PC-9 (cell line): ENCODE data around the gene COG5. TPM values are rescaled to one million over a fixed set of nuclear protein-coding genes. Genes with fewer than 3 reads are reported as not detected.

Experiments used
- BruUV-seq: library from RNA; stranded (reverse); fragments of 400-500 nt; replicated peaks from 2 replicates; lab custom pipeline; 2021; lab: Mats Ljungman, UMichigan
- CTCF ChIA-PET: fragments of 300-600 bp; sonication (Branson Sonifier 250); formaldehyde crosslinking; loops from one replicate; lab custom pipeline; 2022; ENCODE audit warnings: antibody characterized with exemption; lab: Charles Lee
- POLR2A ChIA-PET: fragments of 300-600 bp; sonication (Branson Sonifier 250); formaldehyde crosslinking; loops from one replicate; lab custom pipeline; 2022; ENCODE audit warnings: antibody characterized with exemption; ENCODE audit not compliant: unreplicated experiment; lab: Charles Lee
- DNase-seq, 2 experiments: peaks; one replicate each; pipeline versions ENCODE4 v3.0.0 to v3.0.0-alpha.2; 2015 to 2022; ENCODE audit warnings: mixed read lengths in 1 of 2
- H2AFZ ChIP-seq: fragments of 200-600 bp; sonication (generic); 2 replicates; pipeline ENCODE4 v1.8.1; 2017; ENCODE audit warnings: antibody characterized with exemption
- H3F3A ChIP-seq: fragments of 200-600 bp; sonication (generic); 2 replicates; pipeline ENCODE4 v1.8.1; 2017; ENCODE audit warnings: antibody characterized with exemption, mild to moderate bottlenecking, low read depth; ENCODE audit not compliant: insufficient read depth
- H3K27ac ChIP-seq: fragments of 200-600 bp; sonication (generic); 2 replicates; pipeline ENCODE4 v1.6.1; 2016; ENCODE audit warnings: mixed run types
- H3K27me3 ChIP-seq: fragments of 200-600 bp; sonication (generic); 2 replicates; pipeline ENCODE4 v1.6.1; 2016; ENCODE audit warnings: low read depth, mixed run types; ENCODE audit not compliant: insufficient read depth
- H3K36me3 ChIP-seq: fragments of 200-600 bp; sonication (generic); 2 replicates; pipeline ENCODE4 v1.6.1; 2016; ENCODE audit warnings: low read depth, mixed run types
- H3K4me1 ChIP-seq: fragments of 200-600 bp; sonication (generic); replicated peaks from 2 replicates; pipeline ENCODE4 v1.6.1; 2016; ENCODE audit warnings: mixed run types; ENCODE audit not compliant: insufficient read depth
- H3K4me2 ChIP-seq: fragments of 200-600 bp; sonication (generic); 2 replicates; pipeline ENCODE4 v1.6.1; 2017; ENCODE audit warnings: mixed run types
- H3K4me3 ChIP-seq: fragments of 200-600 bp; sonication (generic); 2 replicates; pipeline ENCODE4 v1.6.1; 2016; ENCODE audit warnings: mixed run types
- H3K79me2 ChIP-seq: fragments of 200-600 bp; sonication (generic); 2 replicates; pipeline ENCODE4 v1.6.1; 2017; ENCODE audit warnings: low read depth, mixed run types
- H3K9me2 ChIP-seq: fragments of 200-600 bp; sonication (generic); 2 replicates; pipeline ENCODE4 v1.8.1; 2017; ENCODE audit warnings: mild to moderate bottlenecking; ENCODE audit not compliant: insufficient read depth
- H3K9me3 ChIP-seq: fragments of 200-600 bp; sonication (generic); 2 replicates; pipeline ENCODE4 v1.8.1; 2016; ENCODE audit warnings: low read depth; ENCODE audit not compliant: insufficient read depth
- H4K20me1 ChIP-seq: fragments of 200-600 bp; sonication (generic); 2 replicates; pipeline ENCODE4 v1.8.1; 2017; ENCODE audit not compliant: insufficient read depth
- CTCF ChIP-seq: fragments of 200-600 bp; sonication (generic); conservative IDR thresholded peaks from 2 replicates; pipeline ENCODE4 v1.6.1; 2017; ENCODE audit warnings: mixed run types, antibody characterized with exemption, mild to moderate bottlenecking, moderate library complexity
- EZH2 ChIP-seq: fragments of 200-600 bp; sonication (generic); IDR thresholded peaks from 2 replicates; pipeline ENCODE4 v1.8.0; 2017; ENCODE audit warnings: antibody characterized with exemption, low read depth
- intact Hi-C: fragments of 100-400 bp; cut with micrococcal nuclease; formaldehyde crosslinking; loops from one replicate; pipeline ENCODE4 v1.10.0; 2022; ENCODE audit not compliant: unreplicated experiment
- total RNA-seq: library from RNA; stranded (reverse); gene quantifications from 2 replicates; pipeline ENCODE4 v1.2.3, GENCODE V29; 2021

Gene COG5
- total RNA-seq, 1 experiment from 2014 or later, result 43.5 TPM

- Histone ChIP-seq H3K27ac (no peak overlapping the region), H3K4me1 (no peaks in the 10 kb centered on the region), H3K9me3 (no peaks in the 10 kb centered on the region), H3K4me3 (no peak overlapping the region), H3K79me2 (no peaks in the 10 kb centered on the region), H3K9me2 (no peaks in the 10 kb centered on the region), H2AFZ (no peak overlapping the region), H3K4me2 (no peak overlapping the region), H3K27me3 (no peaks in the 10 kb centered on the region), H3F3A (peaks cover 4% of the 10 kb centered on the region; the same call in 1 of the 2 replicates), H4K20me1 (0 out of 2 replicates have a peak, but pooled peaks cover 18% of the 10 kb centered on the region), H3K36me3 (peaks cover 44% of the 10 kb centered on the region)
- CTCF ChIA-PET, result interaction anchor here (0.6 to 0.8 kb wide), 2 partner anchors 70 to 663 kb away, joined by 3 read pairs; no protein-coding TSS in a partner anchor
- intact Hi-C loops, result no loop called here
- DNase-seq, result no peak
- POLR2A ChIA-PET, result interaction anchor here (0.6 to 0.7 kb wide), 2 partner anchors 21 to 313 kb away, joined by 3 to 18 read pairs; no protein-coding TSS in a partner anchor
- TF ChIP-seq EZH2, result no peak
- peak; percentile 15; the same call in 1 of the 2 replicates for TF ChIP-seq CTCF
- no TSS peak for BruUV-seq
These were observed 369.7 kb downstream of the COG5 start for GRCh38 chr7:107194052-107194451.

DNA sequence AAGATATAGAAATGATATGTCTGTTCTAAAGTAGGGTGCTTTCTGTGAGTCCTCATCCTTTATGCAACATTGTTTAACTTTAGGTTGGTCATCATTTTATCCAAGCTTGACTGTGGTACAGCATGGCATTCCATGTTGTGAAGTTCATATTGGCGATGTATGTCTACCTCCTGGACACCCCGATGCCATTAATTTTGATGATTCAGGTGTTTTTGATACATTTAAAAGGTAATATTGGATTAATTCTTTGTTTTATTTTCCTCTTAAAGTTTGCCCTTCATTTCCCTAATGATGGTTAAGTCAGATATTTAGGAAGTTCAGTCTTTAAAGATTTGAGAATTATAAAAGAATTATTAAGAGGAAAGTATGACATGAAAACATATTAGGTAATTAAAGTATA lies 373.6 kb downstream of the COG5 start:
- POLR2A ChIA-PET, result interaction anchor here (0.6 kb wide), 1 partner anchor 1316 kb away, joined by 6 read pairs; no protein-coding TSS in a partner anchor
- CTCF ChIA-PET, result no interaction called here
- no TSS peak for BruUV-seq

GRCh38 chr7:107187774-107188173 lies 375.9 kb downstream of the COG5 start:
- peaks cover 55% of the 10 kb centered on the region for H3K36me3 ChIP-seq
- CTCF ChIA-PET, result no interaction called here

More for the DNA sequence above, 373.6 kb downstream of the COG5 start:
- Histone ChIP-seq H3K9me2 (no peaks in the 10 kb centered on the region), H3K4me3 (no peak overlapping the region), H2AFZ (no peak overlapping the region), H3K27me3 (no peaks in the 10 kb centered on the region), H3F3A (peaks cover 4% of the 10 kb centered on the region; the same call in 1 of the 2 replicates), H3K36me3 (peaks cover 47% of the 10 kb centered on the region), H3K9me3 (no peaks in the 10 kb centered on the region), H3K4me1 (no peaks in the 10 kb centered on the region), H4K20me1 (peaks cover 23% of the 10 kb centered on the region; the same call in 1 of the 2 replicates), H3K79me2 (no peaks in the 10 kb centered on the region), H3K27ac (no peak overlapping the region), H3K4me2 (no peak overlapping the region)
- no peak for DNase-seq
- intact Hi-C loops, result no loop called here
- no peak for TF ChIP-seq EZH2
- TF ChIP-seq CTCF, result no peak

More at GRCh38 chr7:107187774-107188173, 375.9 kb downstream of the COG5 start:
- Histone ChIP-seq H3K79me2 (no peaks in the 10 kb centered on the region), H3K9me3 (no peaks in the 10 kb centered on the region), H3K27me3 (no peaks in the 10 kb centered on the region), H3K27ac (no peak overlapping the region), H3K4me2 (no peak overlapping the region), H3K4me3 (no peak overlapping the region), H4K20me1 (peaks cover 24% of the 10 kb centered on the region; the same call in 1 of the 2 replicates), H3K4me1 (no peaks in the 10 kb centered on the region), H2AFZ (no peak overlapping the region), H3K9me2 (no peaks in the 10 kb centered on the region), H3F3A (no peaks in the 10 kb centered on the region)
- intact Hi-C loops, result no loop called here
- BruUV-seq, result no TSS peak
- DNase-seq, result no peak
- TF ChIP-seq EZH2, result no peak
- no peak for TF ChIP-seq CTCF
- POLR2A ChIA-PET, result no interaction called here
